K562 (cell line): ENCODE measurements around the gene NABP1. TPM values are rescaled to one million over a fixed set of nuclear protein-coding genes. Genes with fewer than 3 reads are reported as not detected.
A peak's percentile ranks its signal among the peaks of the same experiment; 100 is the strongest.

Source experiments
- ARID3A ChIP-seq: IDR thresholded peaks from 2 replicates; pipeline ENCODE4 v1.6.1; 2012; ENCODE audit warnings: low read depth, low read length, improper control_type of control experiment, borderline replicate concordance
- CXXC5 ChIP-seq: fragments of 250-450 bp; sonication (Bioruptor Pico); IDR thresholded peaks from 2 replicates; pipeline ENCODE4 v1.8.0; 2022; ENCODE audit warnings: inconsistent platforms, mild to moderate bottlenecking, moderate library complexity
- E2F1 ChIP-seq: sonication (generic); formaldehyde crosslinking; IDR thresholded peaks from 2 replicates; pipeline ENCODE4 v1.8.1; 2023; ENCODE audit warnings: mild to moderate bottlenecking, missing genetic modification reagents, moderate library complexity
- GABPA ChIP-seq: fragments of 200-800 bp; sonication (Bioruptor generic); conservative IDR thresholded peaks from 2 replicates; pipeline ENCODE4 v1.6.1; 2016; ENCODE audit warnings: low read depth, missing genetic modification characterization, missing compliant biosample characterization
- GTF2A2 ChIP-seq: IDR thresholded peaks from 2 replicates; pipeline ENCODE4 v1.6.1; 2016; ENCODE audit warnings: mild to moderate bottlenecking, missing genetic modification characterization, missing compliant biosample characterization
- KLF1 ChIP-seq: fragments of 450-650 bp; IDR thresholded peaks from 2 replicates; pipeline ENCODE4 v1.6.1; 2016; ENCODE audit warnings: missing genetic modification characterization, missing compliant biosample characterization
- RAD21 ChIP-seq, 2 experiments: fragments of 250-450 bp in 1 of 2; fragments of 450-650 bp in 1 of 2; sonication (Bioruptor Pico) in 1 of 2; formaldehyde crosslinking in 1 of 2; IDR thresholded peaks in 1 of 2; conservative IDR thresholded peaks in 1 of 2; 2 replicates each; pipeline versions ENCODE4 v1.4.0 to v1.8.0; 2020 to 2022; ENCODE audit warnings: mild to moderate bottlenecking in 2 of 2, moderate library complexity in 1 of 2
- SIN3B ChIP-seq: fragments of 450-650 bp; IDR thresholded peaks from 2 replicates; pipeline ENCODE4 v1.6.1; 2017; ENCODE audit warnings: low read depth, mild to moderate bottlenecking, moderate library complexity
- ZBTB11 ChIP-seq, 3 experiments: fragments of 200-800 bp in 1 of 3; fragments of 250-450 bp in 1 of 3; fragments of 450-650 bp in 1 of 3; sonication (Bioruptor Pico) in 1 of 3; sonication (Bioruptor generic) in 1 of 3; formaldehyde crosslinking in 1 of 3; IDR thresholded peaks; 2 replicates each; pipeline versions ENCODE4 v1.6.1 to v1.8.0; 2016 to 2022; ENCODE audit warnings: mild to moderate bottlenecking in 2 of 3, missing genetic modification characterization in 2 of 3, missing compliant biosample characterization in 1 of 3, moderate library complexity in 1 of 3
- polyA plus RNA-seq, 8 experiments: library from polyadenylated mRNA; depleted of rRNA in 4 of 8; stranded (reverse) in 5 of 8; unstranded in 3 of 8; fragments of >200 nt; fragmentation: Nextera tagmentation in 2 of 8; fragmentation: Illumina TruSeq in 1 of 8; extraction: Ambion mirVana in 2 of 8; extraction: Trizol in 1 of 8; gene quantifications; 2 replicates each; pipeline versions ENCODE4 v1.2.1 to v1.2.3, GENCODE V29; 2011 to 2014; ENCODE audit warnings: inconsistent platforms in 1 of 8, missing spikeins in 1 of 8
- total RNA-seq, 7 experiments: library from RNA; depleted of rRNA in 6 of 7; stranded (reverse); fragments of >200 nt in 6 of 7; fragmentation: Illumina TruSeq in 2 of 7; extraction: Trizol in 2 of 7; gene quantifications; 2 replicates each; pipeline versions ENCODE4 v1.2.1 to v1.2.3, GENCODE V29; 2011 to 2021; ENCODE audit warnings: low replicate concordance in 1 of 7
- TF ChIP-seq, protein P1 (sequence below): fragments of 250-450 bp; sonication (Bioruptor Pico); IDR thresholded peaks from 2 replicates; pipeline ENCODE4 v1.8.0; 2021; ENCODE audit warnings: moderate library complexity, mild to moderate bottlenecking, inconsistent platforms
- TF ChIP-seq, protein P2 (sequence below): sonication (generic); formaldehyde crosslinking; IDR thresholded peaks from 2 replicates; pipeline ENCODE4 v1.9.0; 2022; ENCODE audit warnings: mild to moderate bottlenecking, missing genetic modification reagents
- TF ChIP-seq, protein P3 (sequence below): fragments of 450-650 bp; formaldehyde crosslinking; conservative IDR thresholded peaks from 2 replicates; pipeline ENCODE4 v1.4.0; 2022; ENCODE audit warnings: mild to moderate bottlenecking, missing genetic modification characterization
- TF ChIP-seq, protein P4 (sequence below): conservative IDR thresholded peaks from 2 replicates; pipeline ENCODE4 v1.6.1; 2011; ENCODE audit warnings: low read depth, mild to moderate bottlenecking, low read length; ENCODE audit not compliant: control insufficient read depth

The NABP1 gene
- total and polyA plus RNA-seq, 9 of the 15 experiments (the other 6 are each of a cell fraction or from before 2014, with no cell fraction given): 12.8 to 44.0 (median 20.2) TPM

DNA sequence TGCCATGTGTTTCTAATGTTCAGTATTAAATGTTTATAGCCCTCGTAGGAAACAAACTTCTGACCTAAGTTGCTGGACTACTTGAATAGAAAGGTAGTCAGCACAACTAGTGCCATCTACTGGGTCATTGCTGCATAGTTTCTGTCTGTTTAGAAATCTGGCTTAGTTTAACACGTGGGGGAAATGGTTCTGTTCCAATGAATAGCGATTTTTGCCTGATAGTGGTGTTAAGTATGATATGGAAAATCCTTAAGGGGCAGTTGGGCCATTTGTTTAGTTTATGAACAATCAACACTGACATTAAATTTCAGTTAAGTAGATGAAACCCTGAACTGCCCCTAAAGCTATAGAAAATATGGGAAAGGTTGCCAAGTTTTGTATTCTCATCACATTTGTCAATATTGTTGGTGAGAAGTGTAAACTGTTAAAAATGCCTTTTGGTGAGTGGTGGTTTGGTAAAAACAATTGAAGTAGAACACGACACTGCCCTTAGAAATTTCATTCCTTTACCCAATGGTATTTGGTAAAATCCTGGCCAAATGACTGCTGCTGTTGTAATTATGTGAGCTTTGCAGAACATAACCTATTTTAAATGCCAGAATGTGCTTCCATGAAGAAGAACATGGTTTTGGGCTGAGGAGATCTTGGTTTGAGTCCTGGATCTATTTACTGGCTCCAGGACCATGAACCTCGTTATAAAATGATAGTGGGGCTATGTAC is 13.2 kb downstream of the NABP1 start (continued):
- TF ChIP-seq RAD21 (CRISPR knock-in tag; conservative IDR thresholded peaks at IDR 0.05 in 1 of 2, IDR thresholded peaks at IDR 0.05 in 1 of 2) (peak; percentile 85 to 87), GTF2A2 (tag) (no peak), ZBTB11 (CRISPR knock-in tag; IDR thresholded peaks at IDR 0.05) (no peak), GABPA (tag) (no peak), E2F1 (CRISPR knock-in tag) (no peak), ARID3A (0 out of 2 replicates have a peak, but pooled peaks have one; percentile 34), SIN3B (no peak), CXXC5 (no peak), KLF1 (tag) (no peak)
- TF ChIP-seq, protein P1, sequence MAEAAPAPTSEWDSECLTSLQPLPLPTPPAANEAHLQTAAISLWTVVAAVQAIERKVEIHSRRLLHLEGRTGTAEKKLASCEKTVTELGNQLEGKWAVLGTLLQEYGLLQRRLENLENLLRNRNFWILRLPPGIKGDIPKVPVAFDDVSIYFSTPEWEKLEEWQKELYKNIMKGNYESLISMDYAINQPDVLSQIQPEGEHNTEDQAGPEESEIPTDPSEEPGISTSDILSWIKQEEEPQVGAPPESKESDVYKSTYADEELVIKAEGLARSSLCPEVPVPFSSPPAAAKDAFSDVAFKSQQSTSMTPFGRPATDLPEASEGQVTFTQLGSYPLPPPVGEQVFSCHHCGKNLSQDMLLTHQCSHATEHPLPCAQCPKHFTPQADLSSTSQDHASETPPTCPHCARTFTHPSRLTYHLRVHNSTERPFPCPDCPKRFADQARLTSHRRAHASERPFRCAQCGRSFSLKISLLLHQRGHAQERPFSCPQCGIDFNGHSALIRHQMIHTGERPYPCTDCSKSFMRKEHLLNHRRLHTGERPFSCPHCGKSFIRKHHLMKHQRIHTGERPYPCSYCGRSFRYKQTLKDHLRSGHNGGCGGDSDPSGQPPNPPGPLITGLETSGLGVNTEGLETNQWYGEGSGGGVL: no peak
- TF ChIP-seq, protein P2, sequence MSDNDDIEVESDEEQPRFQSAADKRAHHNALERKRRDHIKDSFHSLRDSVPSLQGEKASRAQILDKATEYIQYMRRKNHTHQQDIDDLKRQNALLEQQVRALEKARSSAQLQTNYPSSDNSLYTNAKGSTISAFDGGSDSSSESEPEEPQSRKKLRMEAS: no peak
- TF ChIP-seq, protein P3, sequence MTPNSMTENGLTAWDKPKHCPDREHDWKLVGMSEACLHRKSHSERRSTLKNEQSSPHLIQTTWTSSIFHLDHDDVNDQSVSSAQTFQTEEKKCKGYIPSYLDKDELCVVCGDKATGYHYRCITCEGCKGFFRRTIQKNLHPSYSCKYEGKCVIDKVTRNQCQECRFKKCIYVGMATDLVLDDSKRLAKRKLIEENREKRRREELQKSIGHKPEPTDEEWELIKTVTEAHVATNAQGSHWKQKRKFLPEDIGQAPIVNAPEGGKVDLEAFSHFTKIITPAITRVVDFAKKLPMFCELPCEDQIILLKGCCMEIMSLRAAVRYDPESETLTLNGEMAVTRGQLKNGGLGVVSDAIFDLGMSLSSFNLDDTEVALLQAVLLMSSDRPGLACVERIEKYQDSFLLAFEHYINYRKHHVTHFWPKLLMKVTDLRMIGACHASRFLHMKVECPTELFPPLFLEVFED (CRISPR knock-in tag): peak; percentile 53; the same call in 1 of the 2 replicates
- TF ChIP-seq, protein P4, sequence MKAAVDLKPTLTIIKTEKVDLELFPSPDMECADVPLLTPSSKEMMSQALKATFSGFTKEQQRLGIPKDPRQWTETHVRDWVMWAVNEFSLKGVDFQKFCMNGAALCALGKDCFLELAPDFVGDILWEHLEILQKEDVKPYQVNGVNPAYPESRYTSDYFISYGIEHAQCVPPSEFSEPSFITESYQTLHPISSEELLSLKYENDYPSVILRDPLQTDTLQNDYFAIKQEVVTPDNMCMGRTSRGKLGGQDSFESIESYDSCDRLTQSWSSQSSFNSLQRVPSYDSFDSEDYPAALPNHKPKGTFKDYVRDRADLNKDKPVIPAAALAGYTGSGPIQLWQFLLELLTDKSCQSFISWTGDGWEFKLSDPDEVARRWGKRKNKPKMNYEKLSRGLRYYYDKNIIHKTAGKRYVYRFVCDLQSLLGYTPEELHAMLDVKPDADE: no peak
